Activated CD8-positive, alpha-beta memory T cell treated with anti-CD3 and anti-CD28 coated beads, Interleukin-2, amount 10 ng/mL, durations not matched to agents 7 days and 5 days (primary cell): ENCODE measurements around the gene RAB8A. TPM values are rescaled to one million over a fixed set of nuclear protein-coding genes. Genes with fewer than 3 reads are reported as not detected.

Source experiments
- total RNA-seq, 2 experiments: library from RNA; stranded (reverse); gene quantifications; one replicate each; pipeline ENCODE4 v1.2.3, GENCODE V29; 2021

RAB8A gene
- total RNA-seq, 2 experiments from 2014 or later, result 204 to 271 TPM

Other genes starting within 250 kb of the RAB8A start
- gene CYP4F2, start 213.8 kb upstream of the RAB8A start, total RNA-seq, result not detected
- not detected for gene CYP4F11, start 177.4 kb upstream of the RAB8A start, total RNA-seq
- gene OR10H4, start 162.9 kb upstream of the RAB8A start, total RNA-seq, result not detected
- gene TPM4, start 35.4 kb upstream of the RAB8A start, total RNA-seq, result 100 to 1,000 TPM; 491 to 493 TPM
- gene HSH2D, start 31.8 kb downstream of the RAB8A start, total RNA-seq, result 100 to 1,000 TPM; 181 to 199 TPM
- not detected for gene CIB3, start 61.6 kb downstream of the RAB8A start, total RNA-seq
- 10 to 100 TPM; 64.6 to 72.0 TPM for gene FAM32A, start 73.5 kb downstream of the RAB8A start, total RNA-seq
- 100 to 1,000 TPM; 144 to 154 TPM for gene AP1M1, start 86.0 kb downstream of the RAB8A start, total RNA-seq
- 100 to 1,000 TPM in 1 of 2 experiments, 10 to 100 TPM in 1; 62.1 to 124 TPM for gene KLF2, start 212.9 kb downstream of the RAB8A start, total RNA-seq